ENCODE results near the gene PIK3R1. TPM values are rescaled to one million over a fixed set of nuclear protein-coding genes. Genes with fewer than 3 reads are reported as not detected.

The PIK3R1 gene
- total and polyA plus RNA-seq, 2 experiments from 2014 or later, result 5.9 to 9.8 TPM

DNA sequence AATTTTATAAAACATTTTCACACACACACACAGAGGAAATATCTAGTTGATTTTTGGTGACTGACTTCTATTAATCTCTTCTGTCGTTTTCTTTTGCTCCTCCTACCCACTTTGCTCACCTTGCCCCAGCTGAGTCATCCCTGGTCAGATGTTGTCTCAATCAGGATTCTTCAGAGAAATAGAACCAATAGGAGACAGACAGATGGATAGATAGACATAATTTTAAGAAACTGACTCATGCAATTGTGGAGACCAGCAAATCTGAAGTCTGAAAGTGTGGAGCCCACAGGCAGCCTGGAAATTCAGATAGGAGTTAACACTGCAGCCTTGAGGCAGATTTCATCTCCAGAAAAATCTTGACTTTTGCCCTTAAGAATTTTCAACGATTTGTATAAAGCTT is 37.0 kb upstream of the PIK3R1 start:
- Histone ChIP-seq H3F3A (replicated peaks; ENCODE audit: low read depth) (no peaks in the 10 kb centered on the region), H3K4me2 (no peak overlapping the region), H3K27me3 (ENCODE audit: insufficient read depth) (no peaks in the 10 kb centered on the region), H3K27ac (ENCODE audit: low read depth) (no peak overlapping the region), H4K20me1 (replicated peaks; ENCODE audit: insufficient read depth) (no peaks in the 10 kb centered on the region), H3K4me1 (ENCODE audit: insufficient read depth) (no peaks in the 10 kb centered on the region), H3K9me2 (ENCODE audit: insufficient read depth) (no peaks in the 10 kb centered on the region), H3K36me3 (ENCODE audit: insufficient read depth) (no peaks in the 10 kb centered on the region), H2AFZ (no peak overlapping the region; the same call in 1 of the 2 replicates), H3K4me3 (no peak overlapping the region), H3K79me2 (replicated peaks; ENCODE audit: insufficient read depth) (no peaks in the 10 kb centered on the region)
- Mint-ChIP-seq H3K36me3 (ENCODE audit: low read depth) (no peaks in the 10 kb centered on the region), H3K27me3 (ENCODE audit: insufficient read depth, low read depth, poor library complexity) (no peaks in the 10 kb centered on the region), H3K4me3 (no peak overlapping the region), H3K27ac (no peak overlapping the region), H3K4me1 (peaks cover 2% of the 10 kb centered on the region; the same call in 1 of the 3 replicates), H3K9me3 (no peaks in the 10 kb centered on the region)
- ATAC-seq, result no peak
- no peak for DNase-seq (ENCODE audit: low spot score)
- TF ChIP-seq EZH2 (IDR thresholded peaks at IDR 0.05; ENCODE audit: low read depth, unreplicated experiment) (no peak), NANOG (IDR thresholded peaks at IDR 0.05; ENCODE audit: borderline replicate concordance) (no peak), POLR2AphosphoS5 (IDR thresholded peaks at IDR 0.05; ENCODE audit: low read depth) (no peak), STAT1 (IDR thresholded peaks at IDR 0.05; ENCODE audit: unreplicated experiment) (no peak), ZNF331 (CRISPR knock-in tag; IDR thresholded peaks at IDR 0.05; ENCODE audit: low read depth) (no peak), ZNF114 (CRISPR knock-in tag; IDR thresholded peaks at IDR 0.05) (no peak), EZH2phosphoT487 (IDR thresholded peaks at IDR 0.05; ENCODE audit: unreplicated experiment) (no peak), ZNF462 (CRISPR knock-in tag; IDR thresholded peaks at IDR 0.05) (no peak), JUNB (IDR thresholded peaks at IDR 0.05; ENCODE audit: unreplicated experiment) (no peak), CREB1 (CRISPR knock-in tag; IDR thresholded peaks at IDR 0.05; ENCODE audit: low read depth) (no peak)
- TF ChIP-seq, protein P1, sequence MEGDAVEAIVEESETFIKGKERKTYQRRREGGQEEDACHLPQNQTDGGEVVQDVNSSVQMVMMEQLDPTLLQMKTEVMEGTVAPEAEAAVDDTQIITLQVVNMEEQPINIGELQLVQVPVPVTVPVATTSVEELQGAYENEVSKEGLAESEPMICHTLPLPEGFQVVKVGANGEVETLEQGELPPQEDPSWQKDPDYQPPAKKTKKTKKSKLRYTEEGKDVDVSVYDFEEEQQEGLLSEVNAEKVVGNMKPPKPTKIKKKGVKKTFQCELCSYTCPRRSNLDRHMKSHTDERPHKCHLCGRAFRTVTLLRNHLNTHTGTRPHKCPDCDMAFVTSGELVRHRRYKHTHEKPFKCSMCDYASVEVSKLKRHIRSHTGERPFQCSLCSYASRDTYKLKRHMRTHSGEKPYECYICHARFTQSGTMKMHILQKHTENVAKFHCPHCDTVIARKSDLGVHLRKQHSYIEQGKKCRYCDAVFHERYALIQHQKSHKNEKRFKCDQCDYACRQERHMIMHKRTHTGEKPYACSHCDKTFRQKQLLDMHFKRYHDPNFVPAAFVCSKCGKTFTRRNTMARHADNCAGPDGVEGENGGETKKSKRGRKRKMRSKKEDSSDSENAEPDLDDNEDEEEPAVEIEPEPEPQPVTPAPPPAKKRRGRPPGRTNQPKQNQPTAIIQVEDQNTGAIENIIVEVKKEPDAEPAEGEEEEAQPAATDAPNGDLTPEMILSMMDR (conservative IDR thresholded peaks at IDR 0.05; ENCODE audit: low read depth in 2 of 2), result no peak
- TF ChIP-seq, protein P2, sequence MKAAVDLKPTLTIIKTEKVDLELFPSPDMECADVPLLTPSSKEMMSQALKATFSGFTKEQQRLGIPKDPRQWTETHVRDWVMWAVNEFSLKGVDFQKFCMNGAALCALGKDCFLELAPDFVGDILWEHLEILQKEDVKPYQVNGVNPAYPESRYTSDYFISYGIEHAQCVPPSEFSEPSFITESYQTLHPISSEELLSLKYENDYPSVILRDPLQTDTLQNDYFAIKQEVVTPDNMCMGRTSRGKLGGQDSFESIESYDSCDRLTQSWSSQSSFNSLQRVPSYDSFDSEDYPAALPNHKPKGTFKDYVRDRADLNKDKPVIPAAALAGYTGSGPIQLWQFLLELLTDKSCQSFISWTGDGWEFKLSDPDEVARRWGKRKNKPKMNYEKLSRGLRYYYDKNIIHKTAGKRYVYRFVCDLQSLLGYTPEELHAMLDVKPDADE (IDR thresholded peaks at IDR 0.05), result no peak
- TF ChIP-seq, protein P3, sequence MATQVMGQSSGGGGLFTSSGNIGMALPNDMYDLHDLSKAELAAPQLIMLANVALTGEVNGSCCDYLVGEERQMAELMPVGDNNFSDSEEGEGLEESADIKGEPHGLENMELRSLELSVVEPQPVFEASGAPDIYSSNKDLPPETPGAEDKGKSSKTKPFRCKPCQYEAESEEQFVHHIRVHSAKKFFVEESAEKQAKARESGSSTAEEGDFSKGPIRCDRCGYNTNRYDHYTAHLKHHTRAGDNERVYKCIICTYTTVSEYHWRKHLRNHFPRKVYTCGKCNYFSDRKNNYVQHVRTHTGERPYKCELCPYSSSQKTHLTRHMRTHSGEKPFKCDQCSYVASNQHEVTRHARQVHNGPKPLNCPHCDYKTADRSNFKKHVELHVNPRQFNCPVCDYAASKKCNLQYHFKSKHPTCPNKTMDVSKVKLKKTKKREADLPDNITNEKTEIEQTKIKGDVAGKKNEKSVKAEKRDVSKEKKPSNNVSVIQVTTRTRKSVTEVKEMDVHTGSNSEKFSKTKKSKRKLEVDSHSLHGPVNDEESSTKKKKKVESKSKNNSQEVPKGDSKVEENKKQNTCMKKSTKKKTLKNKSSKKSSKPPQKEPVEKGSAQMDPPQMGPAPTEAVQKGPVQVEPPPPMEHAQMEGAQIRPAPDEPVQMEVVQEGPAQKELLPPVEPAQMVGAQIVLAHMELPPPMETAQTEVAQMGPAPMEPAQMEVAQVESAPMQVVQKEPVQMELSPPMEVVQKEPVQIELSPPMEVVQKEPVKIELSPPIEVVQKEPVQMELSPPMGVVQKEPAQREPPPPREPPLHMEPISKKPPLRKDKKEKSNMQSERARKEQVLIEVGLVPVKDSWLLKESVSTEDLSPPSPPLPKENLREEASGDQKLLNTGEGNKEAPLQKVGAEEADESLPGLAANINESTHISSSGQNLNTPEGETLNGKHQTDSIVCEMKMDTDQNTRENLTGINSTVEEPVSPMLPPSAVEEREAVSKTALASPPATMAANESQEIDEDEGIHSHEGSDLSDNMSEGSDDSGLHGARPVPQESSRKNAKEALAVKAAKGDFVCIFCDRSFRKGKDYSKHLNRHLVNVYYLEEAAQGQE (IDR thresholded peaks at IDR 0.05; ENCODE audit: unreplicated experiment), result no peak
